EH (cell line): ENCODE data around the gene KSR2.

Experiments
- DNase-seq: peaks from one replicate; pipeline ENCODE4 v3.0.0-alpha.2; 2015; ENCODE audit warnings: low read depth

Gene KSR2

DNA sequence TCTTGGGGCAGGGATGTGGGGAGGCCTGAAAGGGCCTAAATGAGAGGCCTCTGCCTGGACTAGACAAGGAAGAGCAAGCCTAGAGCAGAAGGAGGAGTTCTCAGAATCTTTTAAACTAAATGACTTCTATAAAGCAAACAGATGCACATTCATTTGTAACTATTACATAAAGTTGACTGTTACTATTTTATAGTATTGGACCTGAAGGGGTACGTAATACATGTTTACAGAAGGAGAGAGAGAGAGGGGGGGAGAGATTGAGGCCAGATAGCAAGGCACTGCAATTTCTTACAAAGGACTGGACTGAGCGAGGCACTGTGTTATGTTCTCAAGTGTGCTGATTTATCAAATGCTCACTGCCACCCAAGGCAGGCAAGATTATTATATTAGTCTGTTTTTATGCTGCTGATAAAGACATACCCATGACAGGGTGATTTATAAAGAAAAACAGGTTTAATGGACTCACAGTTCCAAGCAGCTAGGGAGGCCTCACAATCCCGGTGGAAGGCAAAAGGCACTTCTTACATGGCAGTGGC is 391.6 kb downstream of the KSR2 start:
- no peak for DNase-seq

DNA sequence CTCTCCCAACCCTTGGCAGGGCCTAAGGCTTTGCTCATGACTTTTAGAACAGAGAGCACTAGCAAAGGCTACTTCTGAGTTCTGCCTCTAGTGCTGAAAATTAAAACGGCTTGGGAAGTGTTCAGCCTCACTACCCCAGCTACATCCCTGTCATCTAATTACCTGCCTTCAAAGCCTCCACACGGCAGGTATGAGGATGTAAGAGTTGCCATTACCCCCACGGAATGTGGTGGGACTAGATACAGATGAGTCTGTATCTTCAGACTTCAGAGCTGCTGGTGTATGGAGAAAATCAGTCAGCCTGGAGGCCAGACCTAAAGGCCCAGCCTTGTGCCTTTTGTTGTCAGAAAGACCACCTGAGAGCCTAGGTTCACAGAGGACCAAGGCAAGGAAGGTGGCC is 392.7 kb downstream of the KSR2 start:
- DNase-seq, result no peak

DNA sequence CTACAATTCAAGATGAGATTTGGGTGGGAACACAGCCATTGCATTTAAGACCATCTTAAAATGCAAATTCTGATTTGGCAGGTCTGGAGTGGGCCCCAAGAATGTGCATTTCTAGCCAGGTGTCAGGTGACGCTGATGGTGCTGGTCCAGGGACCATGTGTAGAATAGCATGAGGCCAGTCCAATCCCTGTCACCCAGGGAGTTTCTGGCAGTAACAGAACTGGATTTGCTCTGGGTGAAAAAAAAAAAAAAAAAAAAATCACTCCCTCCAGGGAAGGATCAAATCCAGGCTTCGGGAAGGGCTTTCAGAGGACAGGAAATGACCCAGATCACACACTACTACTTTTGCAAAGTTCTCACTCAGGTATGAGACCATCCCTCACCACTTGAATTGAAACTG is 394.1 kb downstream of the KSR2 start:
- DNase-seq, result no peak

DNA sequence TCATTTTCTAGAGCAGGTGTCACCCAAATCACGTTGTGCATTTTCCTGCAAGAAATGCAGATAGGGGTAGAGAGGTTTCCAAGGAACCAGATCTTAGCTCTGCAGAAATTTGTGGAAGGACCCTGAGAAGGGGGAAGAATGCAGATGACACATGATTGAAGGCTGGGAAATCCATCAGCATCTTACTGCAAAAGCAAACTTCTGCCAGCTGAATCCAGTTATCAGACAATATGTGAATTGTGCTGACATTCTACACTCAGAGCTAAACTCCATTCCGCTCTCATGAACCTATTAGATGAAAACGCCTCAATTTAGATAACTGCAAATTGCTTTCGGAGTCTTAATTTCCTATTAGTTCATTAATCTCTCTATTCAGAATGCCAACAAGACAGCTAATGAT is 396.0 kb downstream of the KSR2 start:
- no peak for DNase-seq

DNA sequence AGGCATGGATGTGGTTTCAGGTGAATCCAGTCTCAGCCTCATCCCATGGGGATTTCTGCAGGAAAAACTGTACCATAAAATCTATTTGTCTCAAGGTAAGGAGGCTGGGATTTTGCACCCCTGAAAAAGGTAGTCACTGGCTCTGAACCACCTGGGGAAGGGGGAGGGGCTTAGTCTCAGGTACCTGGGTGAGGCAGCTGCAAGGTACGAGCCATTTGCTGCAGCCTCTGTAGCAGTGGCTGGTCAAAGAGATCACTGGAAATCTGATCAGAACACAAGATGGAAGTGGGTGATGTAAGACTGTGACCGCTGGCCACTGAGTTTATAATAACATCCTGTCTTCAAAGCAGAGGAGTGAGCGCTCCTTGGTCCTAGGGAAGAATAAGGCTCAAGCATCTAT is 397.5 kb downstream of the KSR2 start:
- no peak for DNase-seq

DNA sequence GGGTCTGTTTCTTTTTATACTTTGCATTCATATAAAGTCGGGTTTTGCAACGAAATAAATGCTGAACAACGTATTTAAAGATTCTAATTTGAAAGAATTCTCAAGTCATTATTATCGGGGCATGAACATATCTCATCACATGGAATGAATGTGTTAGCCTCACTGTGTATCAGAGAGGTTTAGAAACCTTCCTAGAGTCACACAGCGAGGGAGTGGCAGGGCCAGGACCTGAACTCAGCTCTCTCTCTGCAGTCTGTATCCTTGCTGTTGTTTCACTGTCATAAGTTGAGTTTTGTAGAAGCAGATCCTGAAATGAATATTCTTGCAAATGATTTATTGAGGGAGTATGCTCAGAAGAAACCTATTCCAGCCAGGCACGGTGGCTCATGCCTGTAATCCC is 398.2 kb downstream of the KSR2 start:
- no peak for DNase-seq

DNA sequence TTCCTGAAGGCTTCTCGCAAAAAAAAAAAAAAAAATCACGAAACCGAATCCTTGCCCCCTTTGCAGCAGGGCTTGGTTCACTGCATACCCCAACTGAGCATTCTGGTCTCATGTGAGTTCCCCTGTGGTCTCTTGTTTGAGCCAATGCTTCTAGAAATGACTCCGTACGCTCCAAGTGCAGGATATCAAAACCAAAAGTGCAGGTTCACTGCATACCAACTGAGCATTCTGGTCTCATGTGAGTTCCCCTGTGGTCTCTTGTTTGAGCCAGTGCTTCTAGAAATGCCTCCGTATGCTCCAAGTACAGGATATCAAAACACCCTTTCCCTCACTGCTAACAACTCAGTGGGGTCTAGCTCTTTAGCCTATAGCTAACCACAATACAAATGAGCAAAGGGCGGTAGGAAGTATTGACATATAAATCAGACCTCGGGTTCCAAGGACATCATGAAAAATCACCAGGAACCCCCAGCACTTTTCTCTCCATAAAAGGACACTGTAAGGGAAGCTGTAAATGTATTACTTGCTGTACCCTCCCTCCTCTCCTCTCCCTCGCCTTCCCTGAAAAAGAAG is 401.1 kb downstream of the KSR2 start:
- DNase-seq, result no peak

DNA sequence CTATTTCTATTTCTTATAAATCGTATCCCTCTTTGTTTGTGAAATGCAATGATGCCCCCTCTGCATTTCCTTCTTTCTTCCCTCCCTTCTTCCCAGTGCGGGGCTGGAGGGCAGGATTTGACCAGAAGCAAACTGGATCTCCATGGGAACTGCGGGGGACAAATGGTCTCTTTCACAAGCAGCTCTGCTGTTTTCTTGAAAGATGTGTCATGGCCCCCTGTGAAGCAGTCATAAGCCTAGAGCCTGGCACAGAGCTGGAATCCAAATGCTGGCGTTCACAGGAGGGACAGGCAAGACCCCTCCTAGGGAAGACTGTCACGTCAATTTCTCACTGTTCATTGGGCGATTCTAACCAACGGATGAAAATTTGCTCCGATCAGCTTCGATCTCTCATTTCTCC is 403.9 kb downstream of the KSR2 start:
- no peak for DNase-seq

DNA sequence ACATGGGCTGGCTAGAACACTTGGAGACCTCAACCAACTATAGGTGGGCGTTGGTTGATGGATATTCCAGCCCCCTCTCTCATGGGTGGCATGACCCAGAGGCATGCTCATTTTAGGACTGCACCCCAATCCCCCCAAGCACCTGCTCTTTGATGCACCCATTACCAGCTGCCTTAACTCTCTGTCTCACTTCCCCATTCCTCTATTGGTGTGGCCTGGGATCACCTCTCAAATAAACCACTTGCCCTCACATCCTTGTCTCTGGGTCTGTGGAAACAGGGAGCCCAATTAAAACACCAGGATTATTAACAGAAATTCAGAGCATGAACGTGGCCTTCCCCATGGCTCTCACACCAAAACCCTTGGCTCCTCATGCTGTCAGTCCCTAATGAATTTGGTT is 405.1 kb downstream of the KSR2 start:
- no peak for DNase-seq

DNA sequence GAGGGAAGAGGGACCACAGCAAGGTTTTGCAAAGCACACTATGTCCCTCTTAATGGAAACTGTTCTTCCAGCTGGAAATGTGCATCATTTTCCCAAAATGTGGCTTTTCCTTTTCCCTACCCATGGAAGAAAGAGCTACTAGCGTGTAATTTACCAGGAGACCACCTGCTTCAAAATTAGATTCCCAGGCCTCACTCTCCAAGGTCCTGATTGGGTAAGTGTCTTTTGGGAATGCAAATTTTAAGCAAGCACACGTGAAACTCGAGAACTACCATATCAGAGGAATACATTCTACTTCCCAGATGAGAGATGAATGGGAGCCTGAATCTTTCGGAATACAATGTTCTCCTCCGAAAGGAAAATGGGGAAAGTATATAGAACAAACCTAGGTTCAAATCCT is 405.8 kb downstream of the KSR2 start:
- DNase-seq, result no peak

DNA sequence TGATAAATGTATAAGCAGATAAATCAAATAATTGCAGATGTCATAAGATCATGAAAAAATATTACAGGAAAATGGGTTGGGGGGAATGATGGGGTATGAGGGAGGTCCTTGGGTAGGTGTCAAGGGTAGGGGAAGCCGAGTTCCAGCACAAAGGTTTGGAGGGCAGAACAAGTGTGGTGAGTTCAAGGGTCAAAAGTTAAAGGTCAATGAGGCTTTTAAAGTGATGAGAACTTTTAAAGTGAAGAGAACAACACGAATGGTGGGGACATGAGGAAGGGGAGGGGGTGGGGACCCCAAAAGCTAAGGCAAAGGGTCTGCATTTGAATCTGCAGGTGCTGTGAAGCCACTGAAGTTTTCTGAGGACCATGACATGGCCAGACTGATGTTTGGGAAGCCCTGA is 406.8 kb downstream of the KSR2 start:
- DNase-seq, result no peak

DNA sequence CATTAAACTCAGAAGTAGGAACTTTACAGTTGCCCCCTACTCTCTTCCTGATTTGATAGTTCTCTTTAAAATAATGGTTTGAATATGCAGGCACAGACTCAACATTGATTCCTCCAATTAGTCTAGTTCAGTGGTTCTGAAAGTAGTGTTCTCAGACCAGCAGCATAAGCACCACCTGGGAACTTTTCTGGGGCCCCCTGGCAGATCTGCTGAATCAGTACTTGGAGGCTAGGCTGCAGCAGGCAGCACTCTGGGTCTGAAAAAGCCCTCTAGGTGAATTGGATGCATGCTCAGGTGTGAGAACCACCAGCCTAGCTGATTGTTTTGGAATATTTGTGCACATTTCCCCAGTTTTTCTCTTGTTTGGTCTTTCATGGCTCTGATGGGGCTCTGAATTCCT is 408.8 kb downstream of the KSR2 start:
- DNase-seq, result no peak

DNA sequence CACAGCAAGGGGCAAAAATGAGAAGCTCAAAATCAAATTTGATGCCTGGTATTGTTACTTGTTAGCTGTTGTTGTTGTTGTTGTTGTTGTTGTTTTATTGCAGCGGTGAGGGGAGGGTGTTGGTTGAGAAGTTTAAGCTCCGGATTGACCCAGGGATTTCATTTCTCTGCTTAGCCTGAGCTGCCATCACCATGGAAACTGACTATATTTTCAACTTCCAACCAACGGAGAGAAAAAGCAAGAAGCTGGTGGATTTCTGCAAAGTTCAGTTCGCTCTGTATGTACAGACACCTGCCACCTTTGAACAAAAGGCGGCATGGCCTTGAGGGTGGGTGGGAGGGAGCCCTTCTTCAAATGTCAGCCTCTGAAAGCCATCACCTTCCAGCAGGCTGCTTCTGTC is 412.9 kb downstream of the KSR2 start:
- no peak for DNase-seq

DNA sequence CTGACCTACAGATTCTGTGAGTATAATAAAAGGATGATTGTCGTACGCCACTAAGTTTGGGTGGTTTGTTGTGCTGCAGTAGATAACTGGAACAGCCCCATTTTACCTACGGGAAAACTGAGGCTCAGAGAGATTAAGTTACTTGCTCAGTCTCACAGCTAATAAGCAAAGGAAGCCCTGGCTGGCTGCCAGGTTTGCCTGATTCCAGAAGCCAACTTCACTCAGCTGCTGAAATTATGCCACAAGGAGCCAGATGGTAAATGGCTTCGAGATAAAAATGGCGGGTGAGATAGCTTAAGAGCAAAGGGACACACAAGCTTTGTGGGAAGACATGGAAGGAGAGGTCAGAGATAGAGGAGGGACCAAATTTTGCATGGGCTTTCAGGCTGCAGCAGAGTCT is 415.8 kb downstream of the KSR2 start:
- no peak for DNase-seq

DNA sequence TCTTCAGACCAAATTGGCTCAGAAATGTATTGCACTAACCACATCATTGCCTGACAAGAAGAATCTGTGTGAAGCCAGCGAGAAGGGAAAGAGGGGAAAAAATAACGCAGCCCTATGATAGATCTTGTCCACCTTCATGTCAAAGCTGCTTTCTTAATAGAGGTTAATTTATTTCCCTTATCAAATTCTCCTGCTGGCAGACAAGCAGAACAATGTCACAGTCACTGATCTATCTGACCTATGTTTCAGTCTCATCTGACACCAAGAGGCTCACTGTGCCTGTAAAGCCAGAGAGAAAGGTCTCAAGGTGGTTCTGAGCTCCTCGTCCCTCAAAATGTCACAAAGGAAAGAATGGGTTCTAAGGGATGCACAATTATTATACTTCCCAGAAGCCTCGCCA is 417.1 kb downstream of the KSR2 start:
- DNase-seq, result no peak

DNA sequence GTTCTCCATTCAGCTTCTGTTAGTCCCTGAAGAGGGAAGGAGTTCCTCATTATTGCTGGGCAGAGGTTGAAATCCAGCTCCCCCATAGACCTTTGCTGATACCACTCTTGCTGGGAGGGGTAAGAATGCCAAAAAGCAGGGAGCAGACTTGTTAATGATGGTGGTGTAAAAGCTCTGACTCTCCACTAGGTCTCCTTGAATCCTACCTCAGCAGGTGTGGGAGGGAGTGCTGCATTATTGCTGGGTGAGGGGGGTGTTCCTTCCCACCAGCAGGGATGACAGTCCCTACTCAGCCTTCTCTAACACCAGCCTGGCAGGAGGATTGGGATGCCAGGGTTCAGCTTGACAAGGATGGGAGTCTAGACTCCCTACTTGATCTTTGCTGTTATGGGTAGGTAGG is 421.6 kb downstream of the KSR2 start:
- no peak for DNase-seq

DNA sequence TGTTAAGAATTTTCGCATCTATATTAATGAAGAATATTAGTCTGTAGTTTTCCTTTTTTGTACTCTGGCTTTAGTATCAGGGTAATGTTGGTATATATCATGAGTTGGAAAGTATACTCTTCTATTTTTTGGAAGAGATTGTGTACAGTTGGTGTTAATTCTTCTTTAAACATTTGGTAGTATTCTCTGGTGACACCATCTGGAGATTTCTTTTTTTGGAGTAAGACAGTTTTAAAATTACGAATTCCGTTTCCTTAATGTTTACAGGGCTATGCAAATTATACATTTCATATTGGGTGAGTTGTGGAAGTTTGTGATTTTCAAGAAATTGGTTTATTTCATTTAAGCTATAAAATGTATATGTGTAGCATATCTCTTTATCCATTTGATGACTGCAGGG is 423.6 kb downstream of the KSR2 start:
- no peak for DNase-seq

DNA sequence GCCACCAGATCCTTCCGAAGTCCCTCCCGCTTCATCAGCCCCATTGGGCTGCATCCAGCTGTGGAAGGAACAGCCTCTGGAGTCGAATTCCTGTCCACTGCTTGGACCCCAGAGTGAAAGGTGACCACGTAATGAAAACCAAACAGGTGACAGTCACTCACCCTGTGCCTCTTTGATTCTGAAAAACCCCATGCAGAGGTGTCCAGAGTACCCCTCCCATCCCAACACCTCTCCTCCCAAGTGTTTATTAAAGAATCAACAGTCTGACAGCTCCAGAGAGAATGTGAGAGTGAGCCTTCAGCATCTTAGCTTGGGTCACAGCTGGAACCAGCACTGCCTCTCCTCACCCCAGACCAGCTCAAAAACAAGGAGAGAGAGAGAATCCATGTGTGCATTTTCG is 428.8 kb downstream of the KSR2 start:
- DNase-seq, result no peak

DNA sequence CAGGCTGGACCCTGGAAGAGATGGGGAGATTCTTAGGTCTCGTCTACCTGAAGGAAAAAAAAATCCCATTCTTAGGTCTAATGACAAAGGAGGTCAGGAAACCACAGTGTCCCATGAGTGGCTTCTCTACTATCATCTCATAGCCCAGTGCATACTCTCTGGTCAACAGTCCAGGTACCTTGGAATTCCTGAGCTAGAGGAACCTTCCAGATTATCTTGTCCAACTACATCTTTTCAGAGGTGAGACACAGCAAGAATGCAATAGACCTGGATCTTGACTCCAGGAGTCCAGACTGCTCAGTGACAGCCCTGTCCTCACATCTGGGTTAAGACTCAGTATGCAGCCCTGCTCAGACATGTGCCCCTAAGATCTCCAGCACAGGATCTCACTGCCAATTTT is 429.9 kb downstream of the KSR2 start:
- DNase-seq, result no peak

DNA sequence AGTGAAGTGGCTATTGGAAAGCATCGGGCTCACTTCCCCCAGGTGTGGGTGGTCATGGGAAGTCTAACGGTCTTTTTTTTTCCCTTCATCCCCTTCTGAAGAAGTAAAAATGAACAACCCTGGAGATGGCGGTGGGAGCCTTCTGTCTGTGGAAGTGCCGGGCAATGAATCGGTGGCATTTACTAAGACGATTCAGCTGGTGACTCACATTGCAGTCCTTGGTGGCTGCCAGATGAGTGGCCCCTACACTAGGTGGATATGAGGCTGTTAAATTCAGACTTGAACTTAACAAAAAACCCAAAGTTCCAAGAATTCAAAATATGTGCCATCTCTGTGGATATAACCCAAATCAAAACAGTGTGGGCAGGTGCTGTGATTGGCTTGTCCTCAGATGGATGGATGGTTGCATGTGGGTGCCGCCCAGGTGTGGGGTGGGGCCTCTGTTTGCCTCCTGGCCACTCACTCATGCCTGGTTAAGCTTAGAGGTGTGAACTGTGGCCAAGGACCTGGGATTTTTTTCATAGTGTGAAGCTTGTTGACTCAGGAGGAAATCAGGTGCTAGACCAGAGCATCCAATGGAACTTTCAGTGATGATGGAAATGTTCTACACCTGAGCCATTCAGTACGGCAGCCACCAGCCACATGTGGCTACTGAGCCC is 430.6 kb downstream of the KSR2 start:
- DNase-seq, result no peak

DNA sequence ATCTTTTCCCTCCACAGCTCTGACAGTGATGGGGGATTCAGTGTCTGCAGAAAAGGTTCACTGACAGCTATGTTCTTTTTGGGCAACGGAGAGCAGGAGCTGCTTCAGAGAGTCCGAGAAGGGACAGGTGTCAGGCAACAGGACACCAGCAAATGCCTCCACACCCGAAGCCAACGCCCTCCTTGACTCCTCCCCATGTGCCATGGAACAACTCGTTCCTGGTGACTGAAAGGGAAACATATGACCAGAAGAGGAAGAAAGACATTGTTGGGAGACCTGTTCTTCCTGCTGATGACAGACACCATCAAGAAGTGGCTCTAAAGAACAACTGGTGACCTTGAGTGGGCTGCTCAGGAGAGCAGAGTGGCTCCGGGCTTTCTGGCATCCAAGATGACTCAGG is 435.1 kb downstream of the KSR2 start:
- DNase-seq, result no peak

DNA sequence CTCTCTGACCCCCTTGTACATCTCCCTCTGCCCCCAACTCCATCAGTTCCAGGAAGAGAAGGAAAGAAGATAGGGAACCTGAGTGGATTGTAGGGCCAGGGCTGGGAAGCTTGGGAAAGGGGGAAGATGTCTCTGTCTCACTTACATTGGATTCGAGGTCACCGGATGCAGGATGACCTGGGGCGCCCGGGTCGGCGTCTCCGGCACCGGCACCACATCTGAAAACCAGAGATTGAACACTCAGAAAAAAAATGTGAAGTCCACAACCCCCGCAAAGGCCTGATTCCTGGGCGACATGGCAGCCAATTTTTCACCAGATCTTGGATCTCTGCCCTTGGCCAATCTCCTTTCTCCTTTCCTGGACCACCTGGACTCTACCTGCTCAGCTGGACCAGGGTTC is 438.0 kb downstream of the KSR2 start:
- no peak for DNase-seq

DNA sequence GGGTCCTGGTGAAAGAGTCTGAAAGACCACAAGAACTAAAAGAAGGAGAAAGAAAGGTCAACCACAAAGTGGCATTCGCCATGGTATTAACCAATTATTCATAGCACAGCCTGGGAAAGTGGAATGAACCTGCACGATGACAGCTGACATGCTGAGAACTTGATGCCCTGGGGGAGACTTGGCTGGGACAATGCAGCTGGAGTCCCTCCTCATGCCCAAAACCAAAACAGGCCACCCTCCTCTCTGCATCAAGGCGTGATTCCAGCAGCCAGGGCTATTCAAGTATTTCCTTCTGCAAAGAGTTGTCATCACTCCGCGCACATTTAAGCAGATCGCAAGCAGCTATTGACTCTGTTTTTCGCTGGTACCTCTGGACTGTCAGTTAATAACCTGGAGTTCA is 440.3 kb downstream of the KSR2 start:
- no peak for DNase-seq

DNA sequence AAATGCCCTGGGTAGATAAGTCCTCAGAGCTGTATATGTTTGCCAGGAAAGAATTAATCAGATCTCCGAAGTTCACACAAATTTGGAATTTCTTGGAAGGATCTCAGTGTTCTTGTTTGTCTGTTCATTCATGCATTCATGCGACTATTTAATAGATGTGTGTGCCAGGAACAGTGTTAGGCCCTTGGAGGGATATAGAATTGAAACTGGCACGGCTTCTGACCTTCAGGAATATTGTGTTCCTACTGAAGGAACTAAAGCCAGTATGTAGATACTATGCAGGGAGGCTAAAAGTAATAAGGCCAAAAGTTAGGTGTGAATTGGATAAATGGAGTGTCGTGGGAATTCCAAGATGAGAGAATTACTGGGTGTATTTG is 441.3 kb downstream of the KSR2 start:
- no peak for DNase-seq
